Measurements from ENCODE around the gene TMEM89. TPM values are rescaled to one million over a fixed set of nuclear protein-coding genes. Genes with fewer than 3 reads are reported as not detected.

Gene TMEM89
- polyA plus RNA-seq, 1 donor (not counting 4 experiments of a cell fraction or from before 2014, with no cell fraction given): not detected

DNA sequence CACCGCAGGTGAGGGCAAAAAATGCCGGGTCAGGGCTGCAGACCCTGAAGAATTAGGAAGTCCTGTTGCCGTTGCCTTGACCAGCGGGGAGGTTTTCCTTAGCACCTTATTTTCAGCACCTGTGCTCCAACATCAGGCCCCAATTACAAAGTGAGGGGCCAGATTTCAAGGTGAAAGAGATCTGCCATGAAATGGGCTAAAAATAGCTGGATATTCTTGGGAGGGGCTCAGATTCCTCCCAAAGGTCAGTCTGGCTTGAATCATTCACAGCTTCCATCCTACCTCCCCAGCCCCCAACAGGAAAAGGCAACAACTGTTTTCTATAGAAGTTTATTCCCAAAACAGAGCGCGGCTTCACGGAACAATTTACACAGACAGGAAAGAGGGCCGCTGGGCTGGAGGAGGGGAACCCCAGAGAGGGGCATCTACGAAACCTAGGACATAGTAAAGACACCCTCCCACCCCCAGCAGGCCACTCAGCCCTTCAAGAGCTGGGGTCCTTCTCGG is 14.6 kb upstream of the TMEM89 start:
- FAIRE-seq (no peak), DNase-seq (ENCODE audit: low read depth, low spot score) (no peak)
- no peaks in the 10 kb centered on the region for H3K27me3 ChIP-seq (ENCODE audit: control insufficient read depth, extremely low read depth, insufficient read depth, low read length)
- TF ChIP-seq, protein P1, sequence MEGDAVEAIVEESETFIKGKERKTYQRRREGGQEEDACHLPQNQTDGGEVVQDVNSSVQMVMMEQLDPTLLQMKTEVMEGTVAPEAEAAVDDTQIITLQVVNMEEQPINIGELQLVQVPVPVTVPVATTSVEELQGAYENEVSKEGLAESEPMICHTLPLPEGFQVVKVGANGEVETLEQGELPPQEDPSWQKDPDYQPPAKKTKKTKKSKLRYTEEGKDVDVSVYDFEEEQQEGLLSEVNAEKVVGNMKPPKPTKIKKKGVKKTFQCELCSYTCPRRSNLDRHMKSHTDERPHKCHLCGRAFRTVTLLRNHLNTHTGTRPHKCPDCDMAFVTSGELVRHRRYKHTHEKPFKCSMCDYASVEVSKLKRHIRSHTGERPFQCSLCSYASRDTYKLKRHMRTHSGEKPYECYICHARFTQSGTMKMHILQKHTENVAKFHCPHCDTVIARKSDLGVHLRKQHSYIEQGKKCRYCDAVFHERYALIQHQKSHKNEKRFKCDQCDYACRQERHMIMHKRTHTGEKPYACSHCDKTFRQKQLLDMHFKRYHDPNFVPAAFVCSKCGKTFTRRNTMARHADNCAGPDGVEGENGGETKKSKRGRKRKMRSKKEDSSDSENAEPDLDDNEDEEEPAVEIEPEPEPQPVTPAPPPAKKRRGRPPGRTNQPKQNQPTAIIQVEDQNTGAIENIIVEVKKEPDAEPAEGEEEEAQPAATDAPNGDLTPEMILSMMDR (optimal IDR thresholded peaks at IDR 0.05 in 1 of 3, IDR thresholded peaks at IDR 0.05 in 1 of 3, conservative IDR thresholded peaks at IDR 0.05 in 1 of 3; ENCODE audit: extremely low read depth in 1 of 3, insufficient read depth in 2 of 3, low read length in 3 of 3): no peak
- TF ChIP-seq EZH2 (IDR thresholded peaks at IDR 0.05; ENCODE audit: low read length): no peak
- H3K27ac ChIP-seq (ENCODE audit: control insufficient read depth, insufficient read depth, low read length): no peak overlapping the region
- H3K9me3 ChIP-seq (ENCODE audit: control insufficient read depth, low read depth, low read length): no peaks in the 10 kb centered on the region
- H3K4me2 ChIP-seq (ENCODE audit: control insufficient read depth, extremely low read depth, insufficient read depth, low read depth, low read length): peak overlapping the region; percentile 96
- H3K9me1 ChIP-seq (ENCODE audit: control insufficient read depth, extremely low read depth, insufficient read depth, low read length): peaks cover 2% of the 10 kb centered on the region
- dilution Hi-C loops (cut with MboI; ENCODE audit: extremely low pct_ligation_motif_present, low sequenced_read_pairs): no loop called here
- H3K9ac ChIP-seq (ENCODE audit: control insufficient read depth, extremely low read depth, insufficient read depth, low read length): peak overlapping the region; percentile 72
- peak overlapping the region; percentile 77 to 93 (median 80) for H3K4me3 ChIP-seq (ENCODE audit: control insufficient read depth in 2 of 3, extremely low read depth in 1 of 3, insufficient read depth in 2 of 3, low read depth in 1 of 3, low read length in 3 of 3)
- peaks cover 13% of the 10 kb centered on the region for H3K79me2 ChIP-seq (ENCODE audit: control insufficient read depth, insufficient read depth, low read length)
- H4K20me1 ChIP-seq (ENCODE audit: control insufficient read depth, extremely low read depth, insufficient read depth, low read length): peaks cover 2% of the 10 kb centered on the region
- peaks cover 11 to 12% of the 10 kb centered on the region in 2 experiments for H3K36me3 ChIP-seq (ENCODE audit: control insufficient read depth in 2 of 2, extremely low read depth in 1 of 2, insufficient read depth in 2 of 2, low read length in 2 of 2)
- peaks cover 11% of the 10 kb centered on the region for H3K4me1 ChIP-seq (ENCODE audit: control insufficient read depth, extremely low read depth, insufficient read depth, low read length)
- H2AFZ ChIP-seq (ENCODE audit: control insufficient read depth, low read length): peak overlapping the region; percentile 85

DNA sequence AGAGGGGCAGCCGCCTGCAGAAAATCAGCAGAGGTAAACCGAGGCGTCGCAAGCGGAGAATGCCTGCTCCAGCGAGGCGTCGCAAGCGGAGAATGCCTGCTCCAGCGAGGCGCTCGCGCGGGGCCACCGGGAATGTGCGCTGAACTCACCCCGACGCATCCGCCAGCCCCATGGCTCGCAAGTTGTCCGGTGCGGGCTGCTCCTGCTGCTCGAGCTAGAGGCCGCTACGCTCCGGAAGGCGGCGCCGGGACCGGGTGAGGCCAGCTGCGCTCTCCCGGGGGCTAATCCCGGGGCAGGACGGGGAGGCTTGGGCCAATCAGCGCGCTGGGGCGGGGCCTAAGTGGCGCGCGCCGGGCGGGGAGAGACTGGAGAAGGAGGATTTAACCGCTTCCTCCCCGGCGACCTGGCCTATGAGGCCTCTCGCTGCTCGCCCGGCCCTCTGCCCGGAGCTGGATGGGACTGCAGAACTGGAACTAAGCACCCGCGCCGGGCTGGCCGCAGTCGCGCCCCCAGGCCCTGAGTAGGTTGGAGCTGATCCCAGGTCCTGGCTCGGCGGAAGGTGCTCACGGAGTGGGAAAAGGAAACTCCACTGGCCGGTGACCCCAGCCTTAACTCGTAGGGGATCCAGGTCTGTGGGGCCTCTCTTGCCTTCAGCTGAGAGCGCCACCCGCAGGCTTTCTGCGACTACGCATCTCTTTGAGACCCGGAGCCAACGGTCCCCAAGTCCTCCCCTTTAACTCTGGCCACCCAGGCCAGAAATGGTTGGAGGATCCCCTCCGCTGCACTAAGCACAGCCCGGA is 13.9 kb upstream of the TMEM89 start, which contains the start of gene SLC26A6:
TSS of gene SLC26A6 (minus strand) at position 240 of the 800 bp plus-strand sequence. CDS start at position 172, 68 bp downstream.
- H3K4me2 ChIP-seq (ENCODE audit: control insufficient read depth, extremely low read depth, insufficient read depth, low read depth, low read length): peak within 1 kb of the TSS; percentile 96
- FAIRE-seq (peak; percentile 79), DNase-seq (ENCODE audit: low read depth, low spot score) (no peak)
- H3K79me2 ChIP-seq (ENCODE audit: control insufficient read depth, insufficient read depth, low read length): peaks cover 13% of the 10 kb centered on the region
- no peaks in the 10 kb centered on the region for H3K9me3 ChIP-seq (ENCODE audit: control insufficient read depth, low read depth, low read length)
- peak within 1 kb of the TSS; percentile 77 to 93 (median 80) for H3K4me3 ChIP-seq (ENCODE audit: control insufficient read depth in 2 of 3, extremely low read depth in 1 of 3, insufficient read depth in 2 of 3, low read depth in 1 of 3, low read length in 3 of 3)
- dilution Hi-C loops (cut with MboI; ENCODE audit: extremely low pct_ligation_motif_present, low sequenced_read_pairs): no loop called here
- H3K9me1 ChIP-seq (ENCODE audit: control insufficient read depth, extremely low read depth, insufficient read depth, low read length): peaks cover 2% of the 10 kb centered on the region
- peaks cover 11% of the 10 kb centered on the region for H3K4me1 ChIP-seq (ENCODE audit: control insufficient read depth, extremely low read depth, insufficient read depth, low read length)
- H3K27me3 ChIP-seq (ENCODE audit: control insufficient read depth, extremely low read depth, insufficient read depth, low read length): no peaks in the 10 kb centered on the region
- peak within 1 kb of the TSS; percentile 33 for H3K27ac ChIP-seq (ENCODE audit: control insufficient read depth, insufficient read depth, low read length)
- TF ChIP-seq, protein P1 (optimal IDR thresholded peaks at IDR 0.05 in 1 of 3, IDR thresholded peaks at IDR 0.05 in 1 of 3, conservative IDR thresholded peaks at IDR 0.05 in 1 of 3; ENCODE audit: extremely low read depth in 1 of 3, insufficient read depth in 2 of 3, low read length in 3 of 3): peak in 2 of 3 experiments; percentile 58 to 76
- TF ChIP-seq EZH2 (IDR thresholded peaks at IDR 0.05; ENCODE audit: low read length): no peak
- H4K20me1 ChIP-seq (ENCODE audit: control insufficient read depth, extremely low read depth, insufficient read depth, low read length): peaks cover 2% of the 10 kb centered on the region
- H3K36me3 ChIP-seq (ENCODE audit: control insufficient read depth in 2 of 2, extremely low read depth in 1 of 2, insufficient read depth in 2 of 2, low read length in 2 of 2): peaks cover 16 to 18% of the 10 kb centered on the region in 2 experiments
- H2AFZ ChIP-seq (ENCODE audit: control insufficient read depth, low read length): peak within 1 kb of the TSS; percentile 85
- H3K9ac ChIP-seq (ENCODE audit: control insufficient read depth, extremely low read depth, insufficient read depth, low read length): peak within 1 kb of the TSS; percentile 72
